ENCODE results near the gene ZFYVE26.

The ZFYVE26 gene

DNA sequence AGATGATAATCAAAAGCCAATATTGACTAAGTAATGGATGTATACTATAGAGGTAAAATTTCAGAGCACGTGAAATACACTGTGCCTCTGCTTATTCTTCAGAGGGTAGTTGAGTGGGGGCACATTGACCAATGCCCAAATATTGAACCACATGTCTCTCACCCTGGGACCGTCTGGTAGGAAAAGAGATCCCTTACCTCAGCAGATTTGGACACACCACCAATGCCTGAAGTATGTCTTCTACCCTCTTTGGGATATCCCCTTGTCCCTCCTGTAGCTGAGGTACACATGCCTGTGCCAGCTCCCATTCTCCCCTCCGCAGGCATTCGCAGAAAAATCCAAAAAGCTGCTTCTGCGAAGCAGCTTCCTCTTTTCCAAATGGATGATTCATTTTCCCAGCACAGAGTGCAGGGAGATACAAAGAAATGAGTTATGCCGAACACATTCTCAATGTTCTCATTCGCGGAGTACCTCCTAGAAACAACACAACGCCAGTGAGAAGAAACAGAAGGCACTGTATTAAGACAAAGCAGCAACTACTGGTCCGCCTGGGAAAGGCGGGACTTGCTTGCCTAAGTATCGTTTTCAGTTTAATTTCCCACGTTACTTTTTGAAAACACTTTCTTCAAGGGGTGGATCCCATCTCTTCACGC is 691 bp downstream of the ZFYVE26 start:
- H3K4me3 ChIP-seq (ENCODE audit: low read length), result peak overlapping the region; percentile 93; the same call in 1 of the 2 replicates

GRCh38 chr14:67814821-67815220 is 1.6 kb downstream of the ZFYVE26 start:
- H3K4me3 ChIP-seq (ENCODE audit: low read length), result no peak overlapping the region
- DNase-seq (ENCODE audit: low read depth, low spot score), result no peak
- H3K9me3 ChIP-seq (ENCODE audit: control insufficient read depth, insufficient read depth, low read length), result no peaks in the 10 kb centered on the region
- no CpG with 5 or more reads among the region's 2 CpGs for WGBS (ENCODE audit: insufficient coverage, insufficient read length)
- H3K27me3 ChIP-seq (ENCODE audit: control insufficient read depth, insufficient read depth, low read length), result no peaks in the 10 kb centered on the region
- H3K27ac ChIP-seq (ENCODE audit: low read length), result no peak overlapping the region
- H3K4me1 ChIP-seq (ENCODE audit: control insufficient read depth, insufficient read depth, low read length), result no peaks in the 10 kb centered on the region
- no peaks in the 10 kb centered on the region for H3K36me3 ChIP-seq (ENCODE audit: control insufficient read depth, insufficient read depth, low read length)

More for the DNA sequence above, 691 bp downstream of the ZFYVE26 start:
- H3K27me3 ChIP-seq (ENCODE audit: control insufficient read depth, insufficient read depth, low read length), result no peaks in the 10 kb centered on the region
- H3K27ac ChIP-seq (ENCODE audit: low read length), result no peak overlapping the region
- H3K36me3 ChIP-seq (ENCODE audit: control insufficient read depth, insufficient read depth, low read length), result no peaks in the 10 kb centered on the region
- DNase-seq (ENCODE audit: low read depth, low spot score), result no peak
- H3K9me3 ChIP-seq (ENCODE audit: control insufficient read depth, insufficient read depth, low read length), result no peaks in the 10 kb centered on the region
- no CpG with 5 or more reads among the region's 14 CpGs for WGBS (ENCODE audit: insufficient coverage, insufficient read length)
- H3K4me1 ChIP-seq (ENCODE audit: control insufficient read depth, insufficient read depth, low read length), result peaks cover 2% of the 10 kb centered on the region; the same call in 1 of the 2 replicates

DNA sequence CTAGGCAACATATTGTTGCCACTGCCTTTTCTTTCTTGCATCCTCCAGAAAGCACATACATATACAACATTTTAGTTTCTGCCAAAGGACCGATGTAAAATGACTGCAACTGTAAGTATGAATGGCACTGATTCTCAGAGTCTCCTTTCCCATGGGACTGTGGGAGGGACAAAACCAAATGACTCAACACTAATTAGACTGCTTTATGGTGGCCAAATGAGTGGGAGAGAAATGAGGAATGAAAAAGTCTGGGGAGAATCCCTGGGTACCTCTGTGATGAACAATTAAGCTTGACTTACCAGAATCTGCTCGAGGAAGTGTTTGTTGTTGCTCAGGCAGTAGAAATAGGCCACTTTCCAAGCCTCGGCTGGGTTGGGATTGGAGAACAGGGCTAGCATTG is 10.1 kb downstream of the ZFYVE26 start:
- DNase-seq (ENCODE audit: low read depth, low spot score), result no peak
- no CpG with 5 or more reads among the region's 3 CpGs for WGBS (ENCODE audit: insufficient coverage, insufficient read length)
- Histone ChIP-seq H3K27ac (ENCODE audit: low read length) (no peak overlapping the region), H3K36me3 (ENCODE audit: control insufficient read depth, insufficient read depth, low read length) (peaks cover 19% of the 10 kb centered on the region), H3K27me3 (ENCODE audit: control insufficient read depth, insufficient read depth, low read length) (no peaks in the 10 kb centered on the region), H3K4me1 (ENCODE audit: control insufficient read depth, insufficient read depth, low read length) (no peaks in the 10 kb centered on the region), H3K9me3 (ENCODE audit: control insufficient read depth, insufficient read depth, low read length) (no peaks in the 10 kb centered on the region), H3K4me3 (ENCODE audit: low read length) (no peak overlapping the region)

DNA sequence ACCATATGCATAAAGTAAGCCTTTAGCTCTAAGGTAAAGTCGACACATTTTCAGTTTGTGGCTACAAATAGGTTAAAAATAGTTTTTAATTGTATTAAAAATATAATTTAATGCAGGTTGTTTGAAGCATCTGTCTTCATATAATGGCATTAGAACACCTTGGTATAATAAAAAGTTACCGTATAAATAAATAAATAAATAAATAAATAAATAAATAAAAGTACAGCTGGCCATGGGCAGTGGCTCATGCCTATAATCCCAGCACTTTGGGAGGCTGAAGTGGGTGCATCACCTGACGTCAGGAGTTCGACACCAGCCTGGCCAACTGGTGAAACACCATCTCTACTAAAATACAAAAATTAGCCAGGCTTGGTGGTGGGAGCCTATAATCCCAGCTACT is 15.6 kb downstream of the ZFYVE26 start:
- no peaks in the 10 kb centered on the region for H3K27me3 ChIP-seq (ENCODE audit: control insufficient read depth, insufficient read depth, low read length)
- H3K27ac ChIP-seq (ENCODE audit: low read length), result no peak overlapping the region
- H3K9me3 ChIP-seq (ENCODE audit: control insufficient read depth, insufficient read depth, low read length), result no peaks in the 10 kb centered on the region
- H3K36me3 ChIP-seq (ENCODE audit: control insufficient read depth, insufficient read depth, low read length), result peaks cover 19% of the 10 kb centered on the region
- no peak for DNase-seq (ENCODE audit: low read depth, low spot score)
- WGBS (ENCODE audit: insufficient coverage, insufficient read length), result no CpG with 5 or more reads among the region's 4 CpGs
- H3K4me3 ChIP-seq (ENCODE audit: low read length), result no peak overlapping the region
- no peaks in the 10 kb centered on the region for H3K4me1 ChIP-seq (ENCODE audit: control insufficient read depth, insufficient read depth, low read length)

- no CpG with 5 or more reads among the region's 20 CpGs for WGBS (ENCODE audit: insufficient coverage, insufficient read length)
- Histone ChIP-seq H3K36me3 (ENCODE audit: control insufficient read depth, insufficient read depth, low read length) (peaks cover 15% of the 10 kb centered on the region; the same call in 1 of the 2 replicates), H3K27me3 (ENCODE audit: control insufficient read depth, insufficient read depth, low read length) (no peaks in the 10 kb centered on the region), H3K9me3 (ENCODE audit: control insufficient read depth, insufficient read depth, low read length) (no peaks in the 10 kb centered on the region), H3K27ac (ENCODE audit: low read length) (no peak overlapping the region), H3K4me1 (ENCODE audit: control insufficient read depth, insufficient read depth, low read length) (no peaks in the 10 kb centered on the region), H3K4me3 (ENCODE audit: low read length) (no peak overlapping the region)
- no peak for DNase-seq (ENCODE audit: low read depth, low spot score)
Measured at GRCh38 chr14:67798731-67799130, 17.7 kb downstream of the ZFYVE26 start.

- DNase-seq (ENCODE audit: low read depth, low spot score), result no peak
- no CpG with 5 or more reads among the region's 1 CpG for WGBS (ENCODE audit: insufficient coverage, insufficient read length)
- Histone ChIP-seq H3K36me3 (ENCODE audit: control insufficient read depth, insufficient read depth, low read length) (peaks cover 34% of the 10 kb centered on the region), H3K27ac (ENCODE audit: low read length) (no peak overlapping the region), H3K4me1 (ENCODE audit: control insufficient read depth, insufficient read depth, low read length) (no peaks in the 10 kb centered on the region), H3K4me3 (ENCODE audit: low read length) (no peak overlapping the region), H3K27me3 (ENCODE audit: control insufficient read depth, insufficient read depth, low read length) (no peaks in the 10 kb centered on the region), H3K9me3 (ENCODE audit: control insufficient read depth, insufficient read depth, low read length) (no peaks in the 10 kb centered on the region)
Measured at GRCh38 chr14:67787673-67788072, 28.7 kb downstream of the ZFYVE26 start.

- WGBS (ENCODE audit: insufficient coverage, insufficient read length), result no CpG with 5 or more reads among the region's 4 CpGs
- no peaks in the 10 kb centered on the region for H3K9me3 ChIP-seq (ENCODE audit: control insufficient read depth, insufficient read depth, low read length)
- peaks cover 38% of the 10 kb centered on the region for H3K36me3 ChIP-seq (ENCODE audit: control insufficient read depth, insufficient read depth, low read length)
- no peak for DNase-seq (ENCODE audit: low read depth, low spot score)
- no peak overlapping the region for H3K4me3 ChIP-seq (ENCODE audit: low read length)
- H3K4me1 ChIP-seq (ENCODE audit: control insufficient read depth, insufficient read depth, low read length), result no peaks in the 10 kb centered on the region
- no peaks in the 10 kb centered on the region for H3K27me3 ChIP-seq (ENCODE audit: control insufficient read depth, insufficient read depth, low read length)
- no peak overlapping the region for H3K27ac ChIP-seq (ENCODE audit: low read length)
Measured at GRCh38 chr14:67785270-67786109, 30.9 kb downstream of the ZFYVE26 start.

DNA sequence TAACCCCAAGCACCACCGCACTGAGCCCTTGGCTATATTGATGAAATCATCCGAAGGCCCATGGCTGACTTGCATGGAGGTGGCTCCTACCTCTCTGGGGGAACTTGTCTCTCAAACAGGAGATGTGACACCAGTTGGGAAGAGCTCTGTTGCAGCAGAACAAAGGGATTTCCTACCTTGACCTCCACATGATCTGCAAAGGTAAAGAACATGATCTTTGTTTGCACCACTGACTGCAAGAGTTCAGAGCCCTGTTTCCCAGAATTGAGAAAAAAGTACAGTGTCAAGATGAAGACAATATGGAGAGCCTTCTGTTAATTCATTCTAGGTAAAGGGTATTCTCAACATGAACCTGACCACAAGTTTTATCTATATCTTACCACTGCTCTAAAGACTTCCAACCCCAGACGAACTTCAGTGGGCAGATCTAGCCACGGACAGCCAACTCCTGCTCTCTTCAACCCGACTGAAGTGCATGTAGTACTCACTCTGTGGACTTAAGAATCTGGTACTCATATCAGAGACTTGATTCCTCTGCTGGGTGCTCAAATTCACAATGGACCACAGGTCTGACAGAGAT is 32.1 kb downstream of the ZFYVE26 start:
- H3K9me3 ChIP-seq (ENCODE audit: control insufficient read depth, insufficient read depth, low read length), result no peaks in the 10 kb centered on the region
- DNase-seq (ENCODE audit: low read depth, low spot score), result no peak
- no peak overlapping the region for H3K4me3 ChIP-seq (ENCODE audit: low read length)
- H3K4me1 ChIP-seq (ENCODE audit: control insufficient read depth, insufficient read depth, low read length), result no peaks in the 10 kb centered on the region
- H3K27me3 ChIP-seq (ENCODE audit: control insufficient read depth, insufficient read depth, low read length), result no peaks in the 10 kb centered on the region
- no CpG with 5 or more reads among the region's 5 CpGs for WGBS (ENCODE audit: insufficient coverage, insufficient read length)
- H3K36me3 ChIP-seq (ENCODE audit: control insufficient read depth, insufficient read depth, low read length), result peaks cover 37% of the 10 kb centered on the region
- no peak overlapping the region for H3K27ac ChIP-seq (ENCODE audit: low read length)

DNA sequence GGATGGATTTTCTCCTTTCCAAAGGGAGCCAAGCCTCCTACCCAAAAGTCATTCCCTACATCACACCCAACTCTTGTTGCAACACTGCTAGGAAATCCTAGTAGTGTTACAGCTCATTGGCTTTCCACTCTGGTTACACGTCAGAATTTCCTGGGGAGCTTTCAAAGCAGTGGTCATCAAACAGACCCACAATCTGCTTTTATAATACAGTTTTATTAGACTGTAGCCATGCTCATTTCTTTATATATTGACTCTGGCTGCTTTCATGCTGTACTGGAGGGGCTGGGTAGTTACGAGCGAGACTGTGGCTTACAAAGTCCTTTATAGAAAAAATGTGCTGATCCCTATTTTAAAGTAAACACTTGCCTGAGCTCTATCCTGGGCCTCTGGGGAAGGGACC is 34.3 kb downstream of the ZFYVE26 start:
- no peaks in the 10 kb centered on the region for H3K27me3 ChIP-seq (ENCODE audit: control insufficient read depth, insufficient read depth, low read length)
- no peak for DNase-seq (ENCODE audit: low read depth, low spot score)
- no CpG with 5 or more reads among the region's 3 CpGs for WGBS (ENCODE audit: insufficient coverage, insufficient read length)
- no peak overlapping the region for H3K4me3 ChIP-seq (ENCODE audit: low read length)
- H3K36me3 ChIP-seq (ENCODE audit: control insufficient read depth, insufficient read depth, low read length), result peaks cover 37% of the 10 kb centered on the region
- no peak overlapping the region for H3K27ac ChIP-seq (ENCODE audit: low read length)
- no peaks in the 10 kb centered on the region for H3K4me1 ChIP-seq (ENCODE audit: control insufficient read depth, insufficient read depth, low read length)
- no peaks in the 10 kb centered on the region for H3K9me3 ChIP-seq (ENCODE audit: control insufficient read depth, insufficient read depth, low read length)

DNA sequence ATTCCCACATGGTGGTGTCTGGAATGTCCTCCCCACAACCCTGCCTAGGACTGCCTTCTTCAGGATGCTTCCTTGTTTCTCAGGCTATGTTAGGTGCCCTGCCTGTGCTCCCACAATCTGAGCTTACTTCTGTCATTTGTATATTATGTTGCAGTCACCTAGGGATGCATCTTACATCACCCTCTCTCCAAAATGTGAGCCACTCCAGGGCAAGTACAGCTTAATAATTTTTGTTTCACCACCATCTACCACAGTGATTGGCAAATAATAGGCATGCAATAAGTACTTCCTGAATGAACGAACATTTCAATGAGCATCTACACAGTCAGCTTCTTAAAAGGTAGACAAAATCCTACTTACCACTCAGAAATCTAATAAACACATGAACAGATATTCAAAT is 37.6 kb downstream of the ZFYVE26 start:
- H3K4me1 ChIP-seq (ENCODE audit: control insufficient read depth, insufficient read depth, low read length), result no peaks in the 10 kb centered on the region
- no peaks in the 10 kb centered on the region for H3K9me3 ChIP-seq (ENCODE audit: control insufficient read depth, insufficient read depth, low read length)
- no peak overlapping the region for H3K4me3 ChIP-seq (ENCODE audit: low read length)
- WGBS (ENCODE audit: insufficient coverage, insufficient read length), result no CpG with 5 or more reads among the region's 1 CpG
- no peak overlapping the region for H3K27ac ChIP-seq (ENCODE audit: low read length)
- DNase-seq (ENCODE audit: low read depth, low spot score), result no peak
- H3K27me3 ChIP-seq (ENCODE audit: control insufficient read depth, insufficient read depth, low read length), result no peaks in the 10 kb centered on the region
- H3K36me3 ChIP-seq (ENCODE audit: control insufficient read depth, insufficient read depth, low read length), result peaks cover 46% of the 10 kb centered on the region
